ENCODE measurements around the gene COMMD6. TPM values are rescaled to one million over a fixed set of nuclear protein-coding genes. Genes with fewer than 3 reads are reported as not detected.

Gene COMMD6
- polyA plus RNA-seq, 3 donors: 180 to 401 (median 330) TPM

- Histone ChIP-seq H3K27me3 (ENCODE audit: control insufficient read depth in 2 of 2, insufficient read depth in 2 of 2, low read length in 2 of 2) (no peaks in the 10 kb centered on the region), H4K20me1 (ENCODE audit: insufficient read depth, low read length) (peaks cover 3% of the 10 kb centered on the region), H3K9ac (ENCODE audit: insufficient read depth, low read length, poor library complexity, severe bottlenecking) (no peak overlapping the region), H3K79me2 (ENCODE audit: insufficient read depth, low read length) (peaks cover 14% of the 10 kb centered on the region), H3K4me1 (ENCODE audit: control insufficient read depth in 1 of 2, insufficient read depth in 2 of 2, low read length in 2 of 2) (peaks cover 21 to 32% of the 10 kb centered on the region in 2 donors), H3K27ac (ENCODE audit: low read depth in 1 of 2, low read length in 2 of 2) (peak overlapping the region in 1 of 2 donors; percentile 50), H3K4me2 (replicated peaks; ENCODE audit: extremely low read depth, low read length, poor library complexity, severe bottlenecking) (peak overlapping the region; percentile 28), H2AFZ (ENCODE audit: insufficient read depth, low read depth, low read length, poor library complexity, severe bottlenecking) (no peak overlapping the region), H3K4me3 (replicated peaks in 1 of 3; ENCODE audit: low read depth in 2 of 3, low read length in 3 of 3) (peak overlapping the region in 1 of 3 experiments; percentile 28), H3K9me3 (replicated peaks in 1 of 2; ENCODE audit: control insufficient read depth in 1 of 2, insufficient read depth in 1 of 2, low read length in 2 of 2) (no peaks in the 10 kb centered on the region), H3K36me3 (replicated peaks in 1 of 2; ENCODE audit: control insufficient read depth in 1 of 2, insufficient read depth in 2 of 2, low read length in 2 of 2) (no peaks in the 10 kb centered on the region)
- 7% methylated on average over 3 of the region's 4 CpGs for WGBS (ENCODE audit: insufficient coverage)
- TF ChIP-seq, protein P1, sequence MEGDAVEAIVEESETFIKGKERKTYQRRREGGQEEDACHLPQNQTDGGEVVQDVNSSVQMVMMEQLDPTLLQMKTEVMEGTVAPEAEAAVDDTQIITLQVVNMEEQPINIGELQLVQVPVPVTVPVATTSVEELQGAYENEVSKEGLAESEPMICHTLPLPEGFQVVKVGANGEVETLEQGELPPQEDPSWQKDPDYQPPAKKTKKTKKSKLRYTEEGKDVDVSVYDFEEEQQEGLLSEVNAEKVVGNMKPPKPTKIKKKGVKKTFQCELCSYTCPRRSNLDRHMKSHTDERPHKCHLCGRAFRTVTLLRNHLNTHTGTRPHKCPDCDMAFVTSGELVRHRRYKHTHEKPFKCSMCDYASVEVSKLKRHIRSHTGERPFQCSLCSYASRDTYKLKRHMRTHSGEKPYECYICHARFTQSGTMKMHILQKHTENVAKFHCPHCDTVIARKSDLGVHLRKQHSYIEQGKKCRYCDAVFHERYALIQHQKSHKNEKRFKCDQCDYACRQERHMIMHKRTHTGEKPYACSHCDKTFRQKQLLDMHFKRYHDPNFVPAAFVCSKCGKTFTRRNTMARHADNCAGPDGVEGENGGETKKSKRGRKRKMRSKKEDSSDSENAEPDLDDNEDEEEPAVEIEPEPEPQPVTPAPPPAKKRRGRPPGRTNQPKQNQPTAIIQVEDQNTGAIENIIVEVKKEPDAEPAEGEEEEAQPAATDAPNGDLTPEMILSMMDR (IDR thresholded peaks at IDR 0.05): no peak
- H3K27me3 Mint-ChIP-seq (ENCODE audit: low read depth in 3 of 3): peaks cover 0 to 1% (median 0%) of the 10 kb centered on the region in 3 donors
- DNase-seq: peak; percentile 80 to 88 (median 88)
- H3K9me3 Mint-ChIP-seq: no peaks in the 10 kb centered on the region
- H3K4me1 Mint-ChIP-seq: peaks cover 26% of the 10 kb centered on the region
- H3K27ac Mint-ChIP-seq: peak overlapping the region; percentile 0 to 89 (median 73)
- peaks cover 0 to 1% of the 10 kb centered on the region in 2 donors for H3K36me3 Mint-ChIP-seq
- intact Hi-C loops (cut with micrococcal nuclease): no loop called here
- no peak overlapping the region for H3K4me3 Mint-ChIP-seq
Observed at GRCh38 chr13:75541287-75541686, 3.6 kb upstream of the COMMD6 start.

- no peak for DNase-seq
- peaks cover 29% of the 10 kb centered on the region for H3K79me2 ChIP-seq (ENCODE audit: insufficient read depth, low read length)
- H3K4me1 ChIP-seq (ENCODE audit: control insufficient read depth in 1 of 2, insufficient read depth in 2 of 2, low read length in 2 of 2): peaks cover 13 to 20% of the 10 kb centered on the region in 2 donors
- TF ChIP-seq, protein P1 (IDR thresholded peaks at IDR 0.05): no peak
- H3K27ac ChIP-seq (ENCODE audit: low read depth in 1 of 2, low read length in 2 of 2): no peak overlapping the region
- no CpG with 5 or more reads among the region's 1 CpG for WGBS (ENCODE audit: insufficient coverage)
- H2AFZ ChIP-seq (ENCODE audit: insufficient read depth, low read depth, low read length, poor library complexity, severe bottlenecking): no peak overlapping the region
- no peak overlapping the region for H3K9ac ChIP-seq (ENCODE audit: insufficient read depth, low read length, poor library complexity, severe bottlenecking)
- no peaks in the 10 kb centered on the region for H3K9me3 ChIP-seq (replicated peaks in 1 of 2; ENCODE audit: control insufficient read depth in 1 of 2, insufficient read depth in 1 of 2, low read length in 2 of 2)
- H4K20me1 ChIP-seq (ENCODE audit: insufficient read depth, low read length): peaks cover 4% of the 10 kb centered on the region
- intact Hi-C loops (cut with micrococcal nuclease): no loop called here
- H3K4me2 ChIP-seq (replicated peaks; ENCODE audit: extremely low read depth, low read length, poor library complexity, severe bottlenecking): no peak overlapping the region
- no peak overlapping the region for H3K4me3 ChIP-seq (replicated peaks in 1 of 3; ENCODE audit: low read depth in 2 of 3, low read length in 3 of 3)
- H3K27me3 ChIP-seq (ENCODE audit: control insufficient read depth in 2 of 2, insufficient read depth in 2 of 2, low read length in 2 of 2): no peaks in the 10 kb centered on the region
- Mint-ChIP-seq H3K4me1 (peaks cover 31% of the 10 kb centered on the region), H3K36me3 (peaks cover 31 to 46% of the 10 kb centered on the region in 2 donors), H3K9me3 (no peaks in the 10 kb centered on the region), H3K4me3 (no peak overlapping the region), H3K27ac (no peak overlapping the region), H3K27me3 (ENCODE audit: low read depth in 3 of 3) (peaks cover 0 to 1% (median 0%) of the 10 kb centered on the region in 3 donors)
- H3K36me3 ChIP-seq (replicated peaks in 1 of 2; ENCODE audit: control insufficient read depth in 1 of 2, insufficient read depth in 2 of 2, low read length in 2 of 2): peaks cover 5 to 36% of the 10 kb centered on the region in 2 donors
Observed at GRCh38 chr13:75533861-75534260, 3.8 kb downstream of the COMMD6 start.

All from CD14-positive monocyte (primary cell).